GM06990 (cell line): ENCODE data around the gene PDE6B.

ENCODE experiments used
- DNase-seq: peaks from one replicate; pipeline ENCODE4 v3.0.0-alpha.2; 2011; ENCODE audit not compliant: insufficient read length; ENCODE audit errors: extremely low read depth
- H3K27me3 ChIP-seq: replicated peaks from 2 replicates; pipeline ENCODE4 v1.6.0; 2011; ENCODE audit warnings: low read length; ENCODE audit not compliant: control insufficient read depth, insufficient read depth
- H3K36me3 ChIP-seq: 2 replicates; pipeline ENCODE4 v1.5.1; 2011; ENCODE audit warnings: low read length; ENCODE audit not compliant: control insufficient read depth, insufficient read depth
- H3K4me3 ChIP-seq: replicated peaks from 2 replicates; pipeline ENCODE4 v1.5.1; 2011; ENCODE audit warnings: low read depth, mild to moderate bottlenecking, control low read depth, low read length
- CTCF ChIP-seq: IDR thresholded peaks from 2 replicates; pipeline ENCODE4 v1.5.1; 2011; ENCODE audit warnings: low read length, control low read depth, mild to moderate bottlenecking, inconsistent platforms; ENCODE audit not compliant: insufficient read depth, poor library complexity, severe bottlenecking

Gene PDE6B

DNA sequence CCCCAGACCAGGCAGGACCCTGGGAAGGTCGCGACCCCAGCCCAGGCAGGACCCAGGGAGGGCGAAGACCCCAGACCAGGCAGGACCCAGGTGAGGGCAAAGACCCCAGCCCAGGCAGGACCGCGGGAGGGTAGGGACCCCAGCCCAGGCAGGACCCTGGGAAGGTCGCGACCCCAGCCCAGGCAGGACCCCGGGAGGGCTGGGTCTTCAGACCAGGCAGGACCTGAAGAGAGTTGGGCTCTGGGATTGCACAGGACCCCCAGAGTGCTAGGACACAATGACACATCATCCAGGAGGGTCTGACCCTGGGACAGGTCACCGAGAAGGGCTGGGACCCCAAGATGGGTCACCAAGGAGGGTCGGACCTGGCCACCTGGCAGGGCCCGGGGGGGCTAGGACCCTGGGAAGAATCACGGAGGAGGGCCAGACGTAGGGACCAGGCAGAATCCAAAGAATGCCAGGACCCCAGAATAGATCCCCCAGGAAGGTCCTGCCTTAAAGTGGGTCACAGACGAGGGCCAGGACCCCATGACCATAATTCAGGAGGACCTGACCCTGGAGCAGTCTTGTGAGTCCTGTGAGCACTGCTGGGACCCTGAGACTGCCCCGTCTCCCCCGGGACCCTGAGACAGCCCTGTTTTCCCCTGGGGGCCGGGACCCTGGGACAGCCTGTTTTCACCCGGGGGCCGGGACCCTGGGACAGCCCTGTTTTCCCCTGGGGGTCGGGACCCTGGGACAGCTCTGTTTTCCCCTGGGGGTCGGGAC, 81.6 kb downstream of the PDE6B start:
- Histone ChIP-seq H3K36me3 (no peaks in the 10 kb centered on the region; the same call in 1 of the 2 replicates), H3K4me3 (peak overlapping the region; percentile 84), H3K27me3 (no peaks in the 10 kb centered on the region)
- DNase-seq: no peak
- no peak for TF ChIP-seq CTCF

DNA sequence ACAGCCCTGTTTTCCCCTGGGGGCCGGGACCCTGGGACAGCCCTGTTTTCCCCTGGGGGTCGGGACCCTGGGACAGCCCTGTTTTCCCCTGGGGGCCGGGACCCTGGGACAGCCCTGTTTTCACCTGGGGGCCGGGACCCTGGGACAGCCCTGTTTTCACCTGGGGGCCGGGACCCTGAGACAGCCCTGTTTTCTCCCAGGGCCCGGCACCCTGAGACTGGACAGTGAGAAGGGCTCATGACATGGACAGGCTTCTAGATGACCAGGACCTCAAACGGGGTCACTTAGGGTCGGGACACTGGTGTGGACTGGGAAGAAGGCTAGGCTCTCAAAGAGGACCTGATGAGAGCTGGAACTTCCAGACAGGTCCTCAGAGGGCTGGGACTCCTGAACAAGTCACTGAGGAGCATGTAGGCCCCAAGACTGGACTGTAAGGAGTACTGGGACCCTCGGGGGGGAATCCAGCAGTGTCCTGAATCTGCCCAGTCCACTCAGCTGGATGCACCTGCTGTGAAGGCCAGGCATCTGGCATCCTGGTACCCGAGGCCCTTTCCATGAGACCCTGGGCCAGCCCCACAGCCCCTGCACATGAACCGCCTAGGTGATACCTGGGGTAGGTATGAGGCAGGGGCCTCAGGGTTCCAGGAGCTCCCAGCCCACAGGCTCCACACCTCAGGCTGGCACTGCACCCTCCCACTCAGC, 82.7 kb downstream of the PDE6B start:
- Histone ChIP-seq H3K27me3 (no peaks in the 10 kb centered on the region), H3K4me3 (no peak overlapping the region), H3K36me3 (no peaks in the 10 kb centered on the region; the same call in 1 of the 2 replicates)
- TF ChIP-seq CTCF: no peak
- no peak for DNase-seq

DNA sequence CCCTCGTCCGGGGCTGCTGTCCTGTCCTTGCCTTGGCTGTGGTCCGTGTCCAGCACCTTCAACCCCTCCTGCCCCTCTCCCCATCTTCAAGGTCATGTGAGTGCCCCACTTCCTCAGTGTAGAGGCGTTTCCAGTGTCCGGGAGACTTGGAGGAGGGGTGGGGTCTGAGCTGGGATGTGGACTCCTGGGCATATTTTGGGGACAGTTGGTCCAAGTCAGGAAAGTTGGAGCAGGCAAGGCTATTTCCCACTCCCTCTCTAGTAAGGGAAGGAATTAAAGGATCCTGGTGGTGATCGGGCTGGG, 83.2 kb downstream of the PDE6B start:
- H3K27me3 ChIP-seq: no peaks in the 10 kb centered on the region
- no peak for TF ChIP-seq CTCF
- no peaks in the 10 kb centered on the region; the same call in 1 of the 2 replicates for H3K36me3 ChIP-seq
- DNase-seq: no peak
- no peak overlapping the region for H3K4me3 ChIP-seq

- Histone ChIP-seq H3K36me3 (peaks cover 2% of the 10 kb centered on the region), H3K27me3 (no peaks in the 10 kb centered on the region), H3K4me3 (no peak overlapping the region)
- no peak for DNase-seq
- no peak for TF ChIP-seq CTCF
Observed at GRCh38 chr4:709348-709747, 84.0 kb downstream of the PDE6B start.

DNA sequence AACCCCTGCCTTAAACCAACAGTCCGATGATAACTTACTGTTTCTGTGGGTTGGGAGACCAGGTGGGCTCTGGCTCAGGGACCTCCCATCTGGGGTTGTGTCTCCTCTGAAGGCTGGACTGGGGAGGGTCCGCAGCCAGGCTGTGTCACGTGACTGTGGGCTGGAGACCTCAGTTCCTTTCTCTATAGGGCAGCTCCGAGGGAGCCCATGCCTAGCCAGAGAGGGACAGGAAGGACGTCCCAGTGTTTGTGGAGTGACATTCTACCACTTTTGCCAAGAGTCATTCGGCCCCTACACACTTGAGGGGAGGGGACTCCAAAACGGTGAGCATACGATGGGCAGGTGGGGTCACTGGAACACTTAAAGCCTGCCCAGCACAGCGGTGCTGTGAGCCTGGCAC, 84.7 kb downstream of the PDE6B start:
- no peak for TF ChIP-seq CTCF
- no peak for DNase-seq
- Histone ChIP-seq H3K27me3 (no peaks in the 10 kb centered on the region), H3K4me3 (no peak overlapping the region), H3K36me3 (peaks cover 4% of the 10 kb centered on the region)

DNA sequence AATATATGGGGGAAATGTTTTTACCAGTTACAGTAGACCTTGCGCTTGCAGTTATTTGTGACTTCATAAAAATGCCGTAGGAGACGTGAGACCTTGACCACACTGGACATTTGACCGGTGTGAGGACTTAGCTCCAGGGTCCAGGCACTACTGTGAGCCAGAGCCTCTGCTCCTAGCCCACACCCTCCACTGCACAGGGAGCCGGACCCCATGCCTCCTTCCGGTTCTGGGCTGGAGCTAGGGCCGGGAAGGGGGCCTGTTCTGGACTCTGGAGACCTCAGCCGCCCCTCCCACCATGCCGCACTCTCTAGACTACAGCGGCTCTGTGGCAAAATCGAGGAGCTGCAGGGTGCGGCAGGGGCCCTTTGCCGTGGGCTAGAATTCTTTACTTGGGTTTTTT, 85.5 kb downstream of the PDE6B start:
- Histone ChIP-seq H3K4me3 (no peak overlapping the region), H3K27me3 (no peaks in the 10 kb centered on the region), H3K36me3 (peaks cover 4% of the 10 kb centered on the region)
- no peak for DNase-seq
- no peak for TF ChIP-seq CTCF
